Measurements from ENCODE around the gene ARNT2. TPM values are rescaled to one million over a fixed set of nuclear protein-coding genes. Genes with fewer than 3 reads are reported as not detected.

The ARNT2 gene
- polyA plus RNA-seq, 3 donors, result 58.3 to 63.3 (median 59.3) TPM

GRCh38 chr15:80558631-80559319 lies 154.6 kb downstream of the ARNT2 start:
- no peak for DNase-seq (ENCODE audit: extremely low read depth in 1 of 11, low read depth in 9 of 11, low spot score in 4 of 11)

GRCh38 chr15:80559320-80559693 lies 155.1 kb downstream of the ARNT2 start:
- no peak for DNase-seq (ENCODE audit: extremely low read depth in 1 of 11, low read depth in 9 of 11, low spot score in 4 of 11)

- DNase-seq (ENCODE audit: extremely low read depth in 1 of 11, low read depth in 9 of 11, low spot score in 4 of 11), result no peak
Measured at GRCh38 chr15:80559761-80560160, 155.6 kb downstream of the ARNT2 start.

GRCh38 chr15:80560601-80561400 lies 156.6 kb downstream of the ARNT2 start:
- no peak for DNase-seq (ENCODE audit: extremely low read depth in 1 of 11, low read depth in 9 of 11, low spot score in 4 of 11)

- no peak for DNase-seq (ENCODE audit: extremely low read depth in 1 of 11, low read depth in 9 of 11, low spot score in 4 of 11)
Measured at GRCh38 chr15:80561500-80561899, 157.3 kb downstream of the ARNT2 start.

GRCh38 chr15:80562033-80562432 lies 157.9 kb downstream of the ARNT2 start:
- DNase-seq (ENCODE audit: extremely low read depth in 1 of 11, low read depth in 9 of 11, low spot score in 4 of 11), result no peak

GRCh38 chr15:80562846-80563245 lies 158.7 kb downstream of the ARNT2 start:
- DNase-seq (ENCODE audit: extremely low read depth in 1 of 11, low read depth in 9 of 11, low spot score in 4 of 11), result no peak

- no peak for DNase-seq (ENCODE audit: extremely low read depth in 1 of 11, low read depth in 9 of 11, low spot score in 4 of 11)
Measured at GRCh38 chr15:80563372-80563997, 159.3 kb downstream of the ARNT2 start.

- DNase-seq (ENCODE audit: extremely low read depth in 1 of 11, low read depth in 9 of 11, low spot score in 4 of 11), result no peak
Measured at GRCh38 chr15:80564056-80564455, 159.9 kb downstream of the ARNT2 start.

- no peak for DNase-seq (ENCODE audit: extremely low read depth in 1 of 11, low read depth in 9 of 11, low spot score in 4 of 11)
Measured at GRCh38 chr15:80565398-80565797, 161.2 kb downstream of the ARNT2 start.

GRCh38 chr15:80565988-80566387 lies 161.8 kb downstream of the ARNT2 start:
- DNase-seq (ENCODE audit: extremely low read depth in 1 of 11, low read depth in 9 of 11, low spot score in 4 of 11), result no peak

GRCh38 chr15:80567721-80568157 lies 163.6 kb downstream of the ARNT2 start:
- peak; percentile 40 to 71 (median 63) for DNase-seq (ENCODE audit: extremely low read depth in 1 of 11, low read depth in 9 of 11, low spot score in 4 of 11)

- no peak for DNase-seq (ENCODE audit: extremely low read depth in 1 of 11, low read depth in 9 of 11, low spot score in 4 of 11)
Measured at GRCh38 chr15:80568298-80568697, 164.1 kb downstream of the ARNT2 start.

- no peak for DNase-seq (ENCODE audit: extremely low read depth in 1 of 11, low read depth in 9 of 11, low spot score in 4 of 11)
Measured at GRCh38 chr15:80568876-80569605, 164.9 kb downstream of the ARNT2 start.

GRCh38 chr15:80569656-80570055 lies 165.5 kb downstream of the ARNT2 start:
- DNase-seq (ENCODE audit: extremely low read depth in 1 of 11, low read depth in 9 of 11, low spot score in 4 of 11), result no peak

- no peak for DNase-seq (ENCODE audit: extremely low read depth in 1 of 11, low read depth in 9 of 11, low spot score in 4 of 11)
Measured at GRCh38 chr15:80570553-80570952, 166.4 kb downstream of the ARNT2 start.

- DNase-seq (ENCODE audit: extremely low read depth in 1 of 11, low read depth in 9 of 11, low spot score in 4 of 11), result no peak
Measured at GRCh38 chr15:80572337-80572736, 168.2 kb downstream of the ARNT2 start.

- no peak for DNase-seq (ENCODE audit: extremely low read depth in 1 of 11, low read depth in 9 of 11, low spot score in 4 of 11)
Measured at GRCh38 chr15:80573606-80574005, 169.4 kb downstream of the ARNT2 start.

GRCh38 chr15:80574590-80574989 lies 170.4 kb downstream of the ARNT2 start:
- no peak for DNase-seq (ENCODE audit: extremely low read depth in 1 of 11, low read depth in 9 of 11, low spot score in 4 of 11)

Measured in renal cortex interstitium (tissue), 11 donors.